C4-2B (cell line): ENCODE measurements around the gene FANCD2.

Experiments used
- CTCF ChIP-seq: fragments of 450-650 bp; conservative IDR thresholded peaks from 2 replicates; pipeline ENCODE4 v1.5.1; 2017; ENCODE audit warnings: mild to moderate bottlenecking
- ZFX ChIP-seq: fragments of 450-650 bp; IDR thresholded peaks from 2 replicates; pipeline ENCODE4 v1.6.1; 2017

GRCh38 chr3:10015461-10015904, 10.8 kb upstream of the FANCD2 start:
- TF ChIP-seq CTCF, result no peak
- TF ChIP-seq ZFX, result no peak
